ENCODE data around the gene MED12L.

MED12L gene

DNA sequence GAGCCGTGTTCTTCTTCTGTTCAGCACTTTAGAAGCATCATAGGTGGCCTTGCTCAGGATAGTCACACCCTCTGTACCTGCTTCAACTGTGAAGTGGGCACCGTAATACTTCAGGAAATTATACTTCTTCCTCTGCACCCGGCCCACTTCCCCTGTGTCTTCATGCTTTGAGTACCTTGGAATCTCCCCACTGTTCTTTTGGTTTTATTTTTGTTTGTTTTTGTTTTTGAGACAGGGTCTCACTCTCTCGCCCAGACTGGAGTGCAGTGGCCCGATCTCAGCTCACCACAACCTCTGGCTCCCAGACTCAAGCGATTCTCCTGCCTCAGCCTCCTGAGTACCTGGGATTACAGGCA lies 191.2 kb downstream of the MED12L start:
- TF ChIP-seq SIN3A (IDR thresholded peaks at IDR 0.05; ENCODE audit: borderline replicate concordance, insufficient read depth, low read length) (no peak), FOXP2 (optimal IDR thresholded peaks at IDR 0.05; ENCODE audit: borderline replicate concordance, extremely low read depth, extremely low read length, insufficient read depth) (no peak), TAF1 (IDR thresholded peaks at IDR 0.05; ENCODE audit: borderline replicate concordance, insufficient read depth, low read length) (no peak), POLR2AphosphoS5 (IDR thresholded peaks at IDR 0.05; ENCODE audit: low read depth, low read length) (no peak)
- TF ChIP-seq, protein P1, sequence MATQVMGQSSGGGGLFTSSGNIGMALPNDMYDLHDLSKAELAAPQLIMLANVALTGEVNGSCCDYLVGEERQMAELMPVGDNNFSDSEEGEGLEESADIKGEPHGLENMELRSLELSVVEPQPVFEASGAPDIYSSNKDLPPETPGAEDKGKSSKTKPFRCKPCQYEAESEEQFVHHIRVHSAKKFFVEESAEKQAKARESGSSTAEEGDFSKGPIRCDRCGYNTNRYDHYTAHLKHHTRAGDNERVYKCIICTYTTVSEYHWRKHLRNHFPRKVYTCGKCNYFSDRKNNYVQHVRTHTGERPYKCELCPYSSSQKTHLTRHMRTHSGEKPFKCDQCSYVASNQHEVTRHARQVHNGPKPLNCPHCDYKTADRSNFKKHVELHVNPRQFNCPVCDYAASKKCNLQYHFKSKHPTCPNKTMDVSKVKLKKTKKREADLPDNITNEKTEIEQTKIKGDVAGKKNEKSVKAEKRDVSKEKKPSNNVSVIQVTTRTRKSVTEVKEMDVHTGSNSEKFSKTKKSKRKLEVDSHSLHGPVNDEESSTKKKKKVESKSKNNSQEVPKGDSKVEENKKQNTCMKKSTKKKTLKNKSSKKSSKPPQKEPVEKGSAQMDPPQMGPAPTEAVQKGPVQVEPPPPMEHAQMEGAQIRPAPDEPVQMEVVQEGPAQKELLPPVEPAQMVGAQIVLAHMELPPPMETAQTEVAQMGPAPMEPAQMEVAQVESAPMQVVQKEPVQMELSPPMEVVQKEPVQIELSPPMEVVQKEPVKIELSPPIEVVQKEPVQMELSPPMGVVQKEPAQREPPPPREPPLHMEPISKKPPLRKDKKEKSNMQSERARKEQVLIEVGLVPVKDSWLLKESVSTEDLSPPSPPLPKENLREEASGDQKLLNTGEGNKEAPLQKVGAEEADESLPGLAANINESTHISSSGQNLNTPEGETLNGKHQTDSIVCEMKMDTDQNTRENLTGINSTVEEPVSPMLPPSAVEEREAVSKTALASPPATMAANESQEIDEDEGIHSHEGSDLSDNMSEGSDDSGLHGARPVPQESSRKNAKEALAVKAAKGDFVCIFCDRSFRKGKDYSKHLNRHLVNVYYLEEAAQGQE (IDR thresholded peaks at IDR 0.05; ENCODE audit: insufficient read depth in 1 of 2, low read depth in 2 of 2, low read length in 2 of 2): no peak

DNA sequence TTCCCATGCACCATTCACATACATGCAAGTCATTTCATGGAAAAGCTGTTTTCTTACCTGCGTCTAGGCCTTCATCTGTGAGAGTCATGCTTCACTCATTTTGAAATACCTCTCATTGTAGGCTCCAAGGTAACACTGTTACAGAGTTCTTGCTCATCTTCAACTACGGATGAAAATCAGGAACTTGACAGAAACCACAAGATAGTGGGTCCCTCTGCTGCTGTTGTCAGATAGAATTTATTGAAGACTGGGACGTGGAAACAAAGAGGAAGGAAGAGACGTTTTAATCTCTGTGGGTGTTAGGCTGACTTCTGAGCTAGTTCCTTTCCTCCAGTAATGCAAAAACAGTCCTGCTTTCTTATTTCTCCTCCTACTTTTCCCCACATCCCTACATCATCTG lies 192.8 kb downstream of the MED12L start, which contains the start of gene P2RY14:
TSS of gene P2RY14 (minus strand) at position 313 of the 400 bp plus-strand sequence. CDS start 64,226 bp downstream, outside the sequence.
- TF ChIP-seq FOXP2 (optimal IDR thresholded peaks at IDR 0.05; ENCODE audit: borderline replicate concordance, extremely low read depth, extremely low read length, insufficient read depth): no peak
- TF ChIP-seq, protein P1 (IDR thresholded peaks at IDR 0.05; ENCODE audit: insufficient read depth in 1 of 2, low read depth in 2 of 2, low read length in 2 of 2): no peak
- TF ChIP-seq TAF1 (IDR thresholded peaks at IDR 0.05; ENCODE audit: borderline replicate concordance, insufficient read depth, low read length): no peak
- no peak for TF ChIP-seq SIN3A (IDR thresholded peaks at IDR 0.05; ENCODE audit: borderline replicate concordance, insufficient read depth, low read length)
- TF ChIP-seq POLR2AphosphoS5 (IDR thresholded peaks at IDR 0.05; ENCODE audit: low read depth, low read length): no peak

DNA sequence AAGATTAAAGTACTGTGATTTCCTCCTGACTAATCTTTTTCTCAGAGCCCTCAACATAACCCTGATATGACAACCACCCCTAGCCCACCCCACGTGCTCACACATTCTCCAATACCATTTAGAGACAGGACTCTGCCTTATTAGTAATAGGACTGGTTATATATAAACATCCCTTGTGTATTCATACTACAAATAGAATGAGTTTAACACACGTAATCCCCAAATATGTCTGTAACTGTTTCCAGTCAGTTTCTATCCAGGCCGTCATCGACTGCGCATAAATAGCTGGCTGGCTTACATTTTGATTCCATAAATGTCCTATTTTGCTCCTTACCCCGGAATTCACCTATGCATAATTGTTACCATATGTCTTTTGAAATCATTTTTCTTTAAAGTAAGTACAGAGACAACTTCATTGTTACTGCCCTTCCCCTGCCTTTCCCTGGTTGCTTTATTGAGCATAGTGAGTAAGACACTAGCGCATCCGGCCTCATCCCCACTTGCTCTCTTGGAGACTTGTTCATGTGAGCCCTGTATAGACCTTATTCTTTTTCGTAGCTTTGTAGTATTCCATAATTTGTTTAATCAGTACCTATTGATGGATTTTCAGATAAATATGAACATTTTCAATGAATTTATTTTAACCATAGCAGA lies 196.3 kb downstream of the MED12L start:
- TF ChIP-seq TAF1 (IDR thresholded peaks at IDR 0.05; ENCODE audit: borderline replicate concordance, insufficient read depth, low read length) (no peak), FOXP2 (optimal IDR thresholded peaks at IDR 0.05; ENCODE audit: borderline replicate concordance, extremely low read depth, extremely low read length, insufficient read depth) (no peak), SIN3A (IDR thresholded peaks at IDR 0.05; ENCODE audit: borderline replicate concordance, insufficient read depth, low read length) (no peak), POLR2AphosphoS5 (IDR thresholded peaks at IDR 0.05; ENCODE audit: low read depth, low read length) (no peak)
- TF ChIP-seq, protein P1 (IDR thresholded peaks at IDR 0.05; ENCODE audit: insufficient read depth in 1 of 2, low read depth in 2 of 2, low read length in 2 of 2): no peak

DNA sequence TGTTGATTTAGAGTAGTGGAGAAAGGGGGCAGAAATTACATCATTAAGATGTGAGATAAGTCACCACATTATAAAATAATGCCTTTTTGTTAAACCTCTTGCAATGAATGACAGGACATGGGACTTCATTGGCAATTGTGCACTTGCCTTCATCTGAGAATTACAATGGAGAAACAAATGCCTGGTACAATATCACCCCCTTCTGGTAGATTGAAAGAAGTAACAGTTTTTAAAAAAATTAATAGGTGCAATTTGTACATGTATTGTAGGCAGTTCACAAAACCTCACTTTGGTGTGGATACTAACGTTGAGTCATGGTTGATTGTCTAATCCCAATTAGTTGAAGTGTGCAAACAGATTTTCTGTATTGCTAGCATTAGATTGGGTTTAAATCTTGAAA lies 197.5 kb downstream of the MED12L start:
- TF ChIP-seq, protein P1 (IDR thresholded peaks at IDR 0.05; ENCODE audit: insufficient read depth in 1 of 2, low read depth in 2 of 2, low read length in 2 of 2): no peak
- TF ChIP-seq TAF1 (IDR thresholded peaks at IDR 0.05; ENCODE audit: borderline replicate concordance, insufficient read depth, low read length): no peak
- TF ChIP-seq POLR2AphosphoS5 (IDR thresholded peaks at IDR 0.05; ENCODE audit: low read depth, low read length): no peak
- TF ChIP-seq FOXP2 (optimal IDR thresholded peaks at IDR 0.05; ENCODE audit: borderline replicate concordance, extremely low read depth, extremely low read length, insufficient read depth): no peak
- no peak for TF ChIP-seq SIN3A (IDR thresholded peaks at IDR 0.05; ENCODE audit: borderline replicate concordance, insufficient read depth, low read length)
